ENCODE data around the gene OXA1L.
"Not testable (repeated sequence)": the region's sequence is repeated elsewhere in the genome, so short reads cannot be mapped to it uniquely, and the experiment has no call there.

Gene OXA1L

DNA sequence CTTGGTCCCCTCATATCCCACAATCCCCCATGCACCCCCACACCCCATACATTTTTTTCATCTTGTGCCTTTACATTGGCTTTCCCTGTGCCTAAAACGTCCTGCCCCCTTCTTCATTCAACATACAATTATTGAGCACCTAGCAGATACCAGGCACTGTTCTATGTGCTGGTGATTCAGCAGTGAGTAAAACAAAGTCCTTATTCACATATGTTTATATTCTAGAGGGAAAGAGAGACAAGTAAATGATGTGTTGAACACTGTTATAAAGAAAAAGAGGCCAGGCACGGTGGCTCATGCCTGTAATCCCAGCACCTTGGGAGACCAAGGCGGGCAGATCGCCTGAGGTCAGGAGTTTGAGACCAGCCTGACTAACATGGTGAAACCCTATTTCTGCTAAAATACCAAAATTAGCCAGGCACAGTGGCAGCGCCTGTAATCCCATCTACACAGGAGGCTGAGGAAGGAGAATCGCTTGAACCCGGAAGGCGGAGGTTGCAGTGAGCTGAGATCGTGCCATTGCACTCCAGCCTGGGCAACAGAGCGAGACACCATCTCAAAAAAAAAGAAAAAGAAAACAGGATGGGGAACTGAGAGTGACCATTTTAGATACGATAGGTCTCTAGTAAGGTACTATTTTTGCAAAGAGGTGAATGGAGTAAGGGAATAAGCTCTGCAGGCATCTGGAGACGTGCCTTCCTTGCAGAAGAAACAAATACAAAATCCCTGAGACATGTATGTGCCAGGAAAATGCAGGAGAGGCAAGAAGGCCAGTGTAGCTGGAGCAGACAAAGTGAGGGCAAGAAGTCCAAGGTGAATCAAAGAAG lies 36.6 kb downstream of the OXA1L start:
- no peak for DNase-seq

DNA sequence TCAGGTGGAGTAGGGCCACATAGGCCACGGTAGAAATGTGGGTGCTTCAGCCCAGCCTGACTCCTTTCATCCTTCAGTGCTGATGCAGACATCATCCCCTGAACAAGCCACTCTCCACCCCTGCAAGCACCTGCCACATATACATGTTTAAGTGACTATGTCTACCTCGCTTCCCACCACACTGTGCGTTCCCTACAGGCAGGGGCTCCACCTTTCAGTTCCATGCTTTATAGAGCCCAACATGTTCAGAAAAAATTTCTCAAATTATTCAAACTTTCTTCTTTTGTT lies 37.1 kb downstream of the OXA1L start:
- DNase-seq = no peak

DNA sequence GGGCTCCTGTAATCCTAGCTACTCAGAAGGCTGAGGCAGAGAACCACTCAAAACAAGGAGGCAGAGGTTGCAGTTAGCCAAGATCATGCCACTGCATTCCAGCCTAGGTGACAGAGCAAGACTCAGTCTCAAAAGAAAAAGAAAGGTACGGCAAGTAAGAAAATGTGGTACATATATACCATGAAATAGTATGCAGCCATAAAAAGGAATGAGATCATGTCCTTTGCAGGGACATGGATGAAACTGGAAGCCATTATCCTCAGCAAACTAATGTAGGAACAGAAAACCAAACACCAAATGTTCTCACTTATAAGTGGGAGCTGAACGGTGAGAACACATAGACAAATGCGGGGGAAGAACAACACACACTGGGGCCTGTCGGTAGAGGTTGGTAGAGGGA lies 38.7 kb downstream of the OXA1L start:
- not testable (repeated sequence) for DNase-seq

DNA sequence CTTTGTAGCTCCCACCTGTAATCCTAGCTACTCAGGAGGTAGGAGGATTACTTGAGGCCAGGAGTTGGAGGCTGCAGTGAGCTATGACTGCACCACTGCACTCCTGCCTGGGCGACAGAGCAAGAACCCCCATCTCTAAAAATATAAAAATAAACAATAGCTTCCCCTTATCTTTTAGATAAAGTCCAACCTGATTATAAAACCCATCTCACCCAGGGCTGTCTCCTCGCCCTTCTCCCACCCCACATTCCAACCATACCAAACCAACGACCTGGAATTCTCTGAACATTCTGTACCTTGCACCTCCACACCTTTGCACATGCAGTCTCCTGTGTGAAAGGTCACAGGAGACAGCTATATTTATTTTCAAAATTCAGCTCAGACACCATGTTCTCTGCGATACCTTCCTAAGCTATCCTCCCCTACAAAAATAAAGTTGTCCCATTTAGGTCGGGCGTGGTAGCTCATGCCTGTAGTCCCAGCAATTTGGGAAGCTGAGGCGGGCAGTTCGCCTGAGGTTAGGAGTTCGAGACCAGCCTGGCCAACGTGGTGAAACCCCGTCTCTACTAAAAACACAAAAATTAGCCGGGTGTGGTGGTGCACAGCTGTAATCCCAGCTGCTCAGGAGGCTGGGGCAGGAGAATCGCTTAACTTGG lies 41.1 kb downstream of the OXA1L start:
- no peak for DNase-seq

DNA sequence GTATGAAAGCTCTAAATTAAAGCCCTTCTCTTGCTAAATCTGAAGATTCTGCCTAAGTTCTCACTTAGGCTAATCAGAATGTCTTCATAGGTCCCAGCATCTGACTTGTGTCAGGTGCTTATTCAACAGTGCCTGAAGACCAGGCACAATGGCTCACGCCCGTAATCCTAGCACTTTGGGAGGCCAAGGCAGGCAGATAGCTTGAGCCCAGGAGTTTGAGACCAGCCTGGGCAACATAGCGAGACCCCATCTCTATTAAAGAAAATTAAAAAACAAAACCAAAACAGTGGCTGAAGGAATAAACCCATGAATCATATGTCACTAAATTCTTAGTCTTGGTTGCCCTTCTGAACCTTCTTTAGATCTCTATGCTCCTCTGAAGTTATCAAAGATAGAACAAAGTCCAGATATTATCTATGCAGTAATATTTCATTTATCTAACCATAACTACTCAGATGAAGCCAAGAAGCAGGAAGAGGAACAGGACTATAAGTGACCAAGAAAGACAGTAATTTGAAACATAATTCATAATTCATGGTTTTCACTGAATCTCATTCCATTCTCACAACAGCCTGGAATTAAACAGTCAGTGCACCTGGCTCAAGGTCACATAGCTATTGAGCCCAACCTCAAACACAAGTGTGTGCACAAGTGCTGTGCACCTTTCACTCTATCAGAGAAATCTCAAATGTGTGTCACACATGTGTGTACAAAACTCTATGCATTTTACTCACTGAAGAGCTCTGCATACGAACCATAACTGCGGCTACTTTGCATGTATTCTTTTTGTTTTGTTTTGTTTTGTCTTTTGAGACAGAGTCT lies 42.1 kb downstream of the OXA1L start:
- no peak for DNase-seq

DNA sequence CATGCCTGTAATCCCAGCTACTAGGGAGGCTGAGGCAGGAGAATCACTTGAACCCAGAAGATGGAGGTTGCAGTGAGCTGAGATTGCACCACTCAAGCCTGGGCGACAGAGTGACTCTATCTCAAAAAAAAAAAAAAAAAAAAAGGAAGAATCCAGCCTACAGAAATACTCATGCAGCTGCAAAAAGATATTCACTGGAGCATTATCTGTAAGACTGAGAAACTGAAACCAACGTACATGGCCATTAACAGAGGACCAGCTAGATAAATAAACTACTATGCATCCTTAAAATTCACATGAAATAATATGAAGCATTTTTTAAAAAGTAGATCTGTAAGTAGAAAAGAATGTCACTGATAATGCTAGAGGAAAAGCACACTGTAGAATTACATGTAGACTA lies 45.2 kb downstream of the OXA1L start:
- no peak for DNase-seq

DNA sequence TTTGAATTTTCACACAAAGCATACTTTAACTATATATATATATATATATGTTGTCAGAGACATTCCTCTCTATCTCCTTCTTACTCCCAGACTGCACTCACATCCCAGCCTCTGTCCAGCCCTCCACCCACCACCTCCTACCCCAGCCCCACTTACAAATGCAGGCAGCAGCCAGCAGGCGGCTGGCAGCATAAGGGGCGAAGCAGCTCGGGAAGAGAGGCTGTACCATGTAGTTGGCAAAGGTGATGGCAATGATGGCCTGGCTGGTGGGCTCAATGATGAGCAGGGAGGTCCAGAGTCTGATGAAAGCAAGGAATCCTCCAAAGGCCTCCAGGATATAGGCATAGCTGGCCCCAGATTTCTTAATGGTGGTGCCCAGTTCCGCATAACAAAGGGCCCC lies 46.3 kb downstream of the OXA1L start:
- DNase-seq = no peak

DNA sequence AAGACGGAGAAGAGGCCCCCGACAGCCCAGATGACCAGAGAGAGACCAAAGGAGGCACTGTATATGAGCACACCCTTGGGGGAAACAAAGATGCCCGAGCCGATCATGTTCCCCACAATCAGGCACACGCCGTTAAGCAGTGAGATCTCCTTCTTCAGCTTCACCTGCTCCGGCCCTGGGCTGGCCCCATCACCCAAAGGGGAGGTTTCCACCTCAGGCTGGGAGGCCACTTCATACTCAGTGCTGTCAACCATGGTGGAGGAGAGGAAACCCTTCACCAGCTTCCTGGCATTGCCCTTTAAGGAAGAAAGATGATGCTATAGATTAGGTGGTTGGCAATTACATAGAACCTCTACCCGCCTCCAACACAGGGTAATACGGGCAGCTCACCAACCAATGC lies 46.7 kb downstream of the OXA1L start:
- no peak for DNase-seq

DNA sequence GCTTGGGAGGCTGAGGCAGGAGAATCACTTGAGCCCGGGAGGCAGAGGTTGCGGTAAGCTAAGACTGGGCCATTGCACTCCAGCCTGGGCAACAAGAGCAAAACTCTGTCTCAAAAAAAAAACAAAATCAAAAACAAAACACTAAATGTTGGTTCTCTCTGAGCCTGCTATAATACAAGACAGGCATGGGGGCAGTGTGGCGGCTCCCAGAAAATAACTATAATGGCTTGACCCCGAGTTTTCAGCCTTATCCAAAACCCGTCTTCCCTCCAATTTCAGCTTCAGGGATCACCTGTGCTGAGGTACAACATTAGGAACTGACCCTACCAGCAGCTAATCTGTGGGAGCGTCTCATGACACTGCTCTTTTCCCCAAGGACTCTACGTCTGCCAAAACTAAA lies 47.9 kb downstream of the OXA1L start:
- no peak for DNase-seq

DNA sequence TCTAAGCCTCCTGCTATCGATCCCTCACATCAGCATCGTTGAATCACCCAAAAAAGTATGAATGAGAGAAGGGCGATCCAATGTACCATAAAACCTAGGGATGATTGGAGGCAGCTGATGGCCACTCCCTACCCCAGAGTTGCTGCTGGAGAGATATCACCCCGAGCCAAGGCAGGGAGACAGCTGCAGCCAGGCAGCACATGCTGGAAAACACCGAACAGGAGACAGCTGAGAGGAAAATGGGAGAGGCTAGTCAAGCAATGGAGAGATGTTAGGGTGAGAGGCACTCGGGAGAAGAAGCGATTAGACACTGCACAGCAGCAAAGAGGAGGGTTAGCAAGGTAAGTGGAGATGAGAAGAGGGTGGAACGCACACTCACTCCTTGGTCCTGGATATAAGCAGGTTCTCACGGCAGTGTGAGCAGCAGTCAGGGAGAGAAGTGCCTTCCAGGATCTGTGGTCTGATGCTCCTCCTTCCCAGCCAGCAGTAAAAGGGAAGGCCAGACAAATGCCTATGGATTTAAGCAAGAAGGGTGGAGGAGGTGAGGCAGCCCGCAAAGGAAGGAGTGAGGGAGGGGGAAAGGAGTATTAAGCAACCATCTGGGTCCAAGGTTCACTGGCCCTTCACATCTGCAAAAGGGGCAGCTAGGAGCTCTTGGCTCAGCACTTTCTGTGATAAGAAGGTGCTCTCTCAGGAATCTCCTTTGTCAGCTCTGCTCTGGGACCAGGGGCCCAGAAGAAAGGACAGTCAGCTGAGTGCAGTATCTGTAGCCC lies 48.6 kb downstream of the OXA1L start, which contains the start of gene SLC7A7:
Gene SLC7A7 (minus strand): TSS at position 495 of the 773 bp plus-strand sequence. CDS start 2,037 bp downstream, outside the sequence.
- DNase-seq = no peak

DNA sequence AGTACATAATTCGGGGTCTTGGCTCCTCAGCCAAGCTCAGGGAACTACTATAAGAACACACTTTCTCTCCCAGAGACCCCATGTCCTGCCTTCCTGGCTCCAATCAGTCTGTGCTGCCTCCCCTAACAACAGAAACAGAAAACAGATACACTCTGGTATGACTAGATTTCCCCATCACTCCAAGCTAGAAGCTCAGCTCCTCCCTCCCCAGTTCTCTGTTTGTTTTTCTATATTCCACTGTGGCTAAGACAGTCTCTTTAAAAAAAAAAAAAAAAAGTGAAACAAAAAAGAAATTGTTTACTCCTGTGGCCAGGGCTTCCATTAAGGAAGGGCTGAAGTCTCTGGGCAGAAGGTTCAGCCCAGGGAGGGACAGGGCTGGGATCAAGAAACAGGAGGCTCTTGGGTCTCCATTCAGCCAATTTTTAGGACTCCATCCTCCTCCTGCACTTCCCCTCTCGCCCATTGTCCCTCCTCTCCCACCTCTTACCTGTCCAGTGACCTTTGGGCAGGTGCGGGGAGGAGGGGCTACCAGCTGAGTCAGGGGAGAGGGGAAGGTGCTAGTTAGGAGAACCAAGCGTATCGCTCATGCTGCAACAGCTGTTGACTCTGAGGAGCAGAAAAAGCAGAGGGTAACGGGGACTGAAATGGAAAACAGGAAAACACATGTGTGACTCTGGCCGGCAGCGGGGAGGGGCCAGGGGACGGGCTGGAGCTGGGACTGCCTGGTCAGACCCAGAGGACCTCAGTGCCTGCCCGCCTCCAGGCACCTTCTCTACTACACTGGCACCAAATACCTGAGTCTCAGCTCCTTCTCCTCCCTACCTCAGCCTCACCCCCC lies 52.9 kb downstream of the OXA1L start:
- DNase-seq = no peak

DNA sequence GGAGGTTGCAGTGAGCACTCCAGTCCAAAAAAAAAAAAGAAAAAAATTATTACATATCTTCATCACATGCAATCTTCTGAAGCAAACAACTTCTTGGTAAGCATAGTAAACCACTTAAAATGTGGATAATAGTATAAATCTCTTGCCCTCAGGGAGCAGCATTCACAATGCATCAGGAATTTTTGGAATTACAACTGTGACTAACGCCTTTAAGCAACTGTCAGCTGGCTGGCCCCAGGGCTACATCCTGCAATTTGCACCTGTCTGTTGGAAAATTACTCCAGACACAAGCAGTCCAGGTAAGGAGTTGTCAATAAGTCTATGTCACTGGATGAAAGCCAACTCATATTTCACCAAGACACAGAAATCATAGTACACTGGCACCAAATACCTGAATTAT lies 54.2 kb downstream of the OXA1L start:
- DNase-seq = no peak

DNA sequence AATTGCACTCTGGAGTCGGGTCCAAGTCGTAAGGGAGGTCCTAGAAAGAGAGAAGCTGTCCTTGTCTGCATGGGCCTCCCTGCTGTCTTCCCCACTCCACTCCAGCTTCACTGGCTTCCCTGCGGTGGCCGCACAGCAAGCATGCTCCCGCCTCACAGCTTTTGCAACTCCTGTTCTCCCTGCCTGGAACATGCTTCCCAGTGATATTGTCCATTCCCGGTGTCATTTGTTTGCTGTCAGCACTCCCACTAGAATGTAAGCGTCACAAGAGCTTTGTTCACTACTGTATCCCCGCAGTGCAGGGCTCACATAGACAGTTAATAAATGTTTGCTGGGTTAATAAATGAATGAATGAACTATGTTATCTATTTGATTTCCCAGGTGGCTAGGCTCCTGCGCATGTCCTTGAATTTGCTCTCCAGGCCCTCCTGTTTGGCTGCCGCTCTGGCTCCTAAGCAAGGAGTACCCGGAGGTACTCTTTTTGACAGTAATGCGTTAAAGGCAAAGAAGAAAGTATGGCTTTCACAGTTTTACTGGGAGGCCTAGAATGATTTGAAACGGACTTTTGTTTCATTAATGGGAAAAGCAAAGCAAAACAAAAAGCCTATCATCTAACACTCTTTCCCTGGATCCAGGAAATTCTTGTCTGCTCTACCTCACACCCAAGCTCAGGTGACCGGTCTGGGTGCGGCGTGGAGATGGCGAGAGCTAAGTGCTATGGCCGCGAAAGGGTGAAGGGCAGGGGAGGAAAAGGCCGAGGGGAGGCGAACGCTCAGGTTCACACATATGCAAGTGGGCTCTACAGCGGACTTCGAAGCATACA lies 54.9 kb downstream of the OXA1L start:
- DNase-seq = no peak

DNA sequence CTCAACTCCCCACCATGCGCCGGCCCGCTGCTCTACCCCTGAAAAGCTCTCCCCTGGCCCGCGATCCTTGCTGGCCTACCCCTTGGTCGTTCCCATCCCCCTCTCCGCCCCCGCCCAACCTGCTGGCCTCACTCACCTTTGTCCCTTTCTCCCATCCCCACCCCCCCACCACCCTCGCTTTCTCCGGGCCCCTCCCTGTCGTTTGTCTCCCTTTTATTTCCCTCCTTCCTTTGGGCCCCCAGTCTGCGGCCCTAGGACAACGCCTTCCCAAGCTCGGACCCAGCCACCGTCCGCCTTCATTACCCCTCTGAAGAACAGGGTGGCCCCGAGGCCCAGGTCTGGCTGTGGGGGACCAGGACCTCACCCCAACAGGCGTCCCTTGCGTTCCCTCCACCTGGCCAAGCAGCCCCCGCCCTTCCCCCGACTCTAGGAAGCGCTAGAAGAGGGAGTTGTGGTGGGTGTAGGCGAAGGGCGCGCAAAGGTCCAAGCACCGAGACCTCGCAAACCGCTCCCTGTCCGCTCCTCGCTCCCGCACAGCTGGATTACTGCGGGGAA lies 55.6 kb downstream of the OXA1L start:
- DNase-seq = no peak

Data from activated CD4-positive, alpha-beta T cell treated with anti-CD3 and anti-CD28 coated beads, Interleukin-2, amount 50 U/mL, for 48 hours (primary cell).